Iris pigment epithelial cell (primary cell): Measurements from ENCODE around the gene FXN.
"Not testable (repeated sequence)": the region's sequence is repeated elsewhere in the genome, so short reads cannot be mapped to it uniquely, and the experiment has no call there.

Source experiments
- DNase-seq: peaks from one replicate; pipeline ENCODE4 v3.0.0-alpha.2; 2011; ENCODE audit warnings: low read depth

Gene FXN

DNA sequence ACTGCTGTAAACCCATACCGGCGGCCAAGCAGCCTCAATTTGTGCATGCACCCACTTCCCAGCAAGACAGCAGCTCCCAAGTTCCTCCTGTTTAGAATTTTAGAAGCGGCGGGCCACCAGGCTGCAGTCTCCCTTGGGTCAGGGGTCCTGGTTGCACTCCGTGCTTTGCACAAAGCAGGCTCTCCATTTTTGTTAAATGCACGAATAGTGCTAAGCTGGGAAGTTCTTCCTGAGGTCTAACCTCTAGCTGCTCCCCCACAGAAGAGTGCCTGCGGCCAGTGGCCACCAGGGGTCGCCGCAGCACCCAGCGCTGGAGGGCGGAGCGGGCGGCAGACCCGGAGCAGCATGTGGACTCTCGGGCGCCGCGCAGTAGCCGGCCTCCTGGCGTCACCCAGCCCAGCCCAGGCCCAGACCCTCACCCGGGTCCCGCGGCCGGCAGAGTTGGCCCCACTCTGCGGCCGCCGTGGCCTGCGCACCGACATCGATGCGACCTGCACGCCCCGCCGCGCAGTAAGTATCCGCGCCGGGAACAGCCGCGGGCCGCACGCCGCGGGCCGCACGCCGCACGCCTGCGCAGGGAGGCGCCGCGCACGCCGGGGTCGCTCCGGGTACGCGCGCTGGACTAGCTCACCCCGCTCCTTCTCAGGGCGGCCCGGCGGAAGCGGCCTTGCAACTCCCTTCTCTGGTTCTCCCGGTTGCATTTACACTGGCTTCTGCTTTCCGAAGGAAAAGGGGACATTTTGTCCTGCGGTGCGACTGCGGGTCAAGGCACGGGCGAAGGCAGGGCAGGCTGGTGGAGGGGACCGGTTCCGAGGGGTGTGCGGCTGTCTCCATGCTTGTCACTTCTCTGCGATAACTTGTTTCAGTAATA is at the start of gene FXN:
Gene FXN (plus strand): TSS at position 315 of the 871 bp plus-strand sequence. CDS start 31 bp downstream, at position 346.
- DNase-seq = peak; percentile 81

GRCh38 chr9:68986949-68987348 is 48.6 kb upstream of the FXN start:
- DNase-seq = not testable (repeated sequence)

- DNase-seq = no peak
Measured at GRCh38 chr9:68991457-68991856, 44.1 kb upstream of the FXN start.

DNA sequence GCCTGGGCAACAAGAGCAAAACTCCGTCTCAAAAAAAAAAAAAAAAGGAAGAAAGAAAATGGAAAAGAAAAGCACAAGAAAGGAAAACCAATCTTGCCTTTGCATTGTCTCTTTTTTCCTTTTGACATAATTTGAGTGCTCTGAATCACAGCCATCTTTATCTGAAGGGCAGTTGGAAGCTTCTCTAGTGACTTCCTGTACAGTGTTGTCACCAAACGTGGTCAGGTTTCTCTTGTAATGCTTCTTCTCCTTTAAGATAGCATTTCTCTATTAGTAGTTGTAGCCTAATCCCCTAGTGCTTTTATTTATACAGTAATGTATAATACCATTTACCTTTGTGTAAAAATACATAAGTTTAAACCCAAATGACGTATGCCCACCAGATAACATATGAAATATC is 39.8 kb upstream of the FXN start:
- no peak for DNase-seq

GRCh38 chr9:68996462-68996861 is 39.1 kb upstream of the FXN start:
- DNase-seq = no peak

GRCh38 chr9:68997666-68998065 is 37.9 kb upstream of the FXN start:
- DNase-seq = no peak

DNA sequence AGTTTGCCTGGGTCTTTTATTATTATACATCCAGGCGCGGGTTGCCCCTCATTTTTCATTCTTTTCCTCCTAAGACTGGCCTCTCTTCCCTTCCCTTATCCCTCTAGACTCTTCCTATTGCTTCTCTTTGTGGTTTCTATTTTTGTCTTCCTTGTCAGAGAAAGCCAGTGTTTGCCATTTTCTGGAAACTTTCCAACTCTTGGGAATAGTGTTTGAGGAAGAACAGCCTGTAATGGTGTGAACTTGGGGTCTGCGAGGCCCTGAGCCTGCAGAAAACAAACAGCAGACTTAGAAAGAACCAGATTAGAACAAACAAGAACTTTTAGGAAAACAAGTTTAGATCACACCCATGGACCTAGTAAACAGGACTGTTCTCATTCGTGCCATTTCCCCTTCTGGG is 37.2 kb upstream of the FXN start:
- no peak for DNase-seq

DNA sequence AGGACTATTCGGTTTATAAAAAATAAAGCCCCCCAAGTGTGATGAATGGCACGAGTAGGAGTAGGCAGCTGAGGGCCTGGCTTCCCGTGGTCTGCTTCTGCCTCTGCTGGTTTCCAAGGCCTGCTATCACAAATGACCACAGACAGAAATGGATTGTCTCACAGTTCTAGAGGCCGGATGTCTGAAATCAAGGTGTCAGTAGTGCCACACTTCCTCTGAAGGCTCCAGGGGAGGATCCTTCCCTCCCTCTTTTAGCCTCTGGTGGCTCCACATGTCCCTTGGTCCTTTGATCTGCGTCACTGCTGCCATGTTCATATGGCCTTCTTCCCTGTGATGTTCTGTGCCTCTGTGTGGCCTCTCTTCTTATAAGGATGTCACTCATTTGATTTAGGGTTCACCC is 36.7 kb upstream of the FXN start:
- DNase-seq = no peak

DNA sequence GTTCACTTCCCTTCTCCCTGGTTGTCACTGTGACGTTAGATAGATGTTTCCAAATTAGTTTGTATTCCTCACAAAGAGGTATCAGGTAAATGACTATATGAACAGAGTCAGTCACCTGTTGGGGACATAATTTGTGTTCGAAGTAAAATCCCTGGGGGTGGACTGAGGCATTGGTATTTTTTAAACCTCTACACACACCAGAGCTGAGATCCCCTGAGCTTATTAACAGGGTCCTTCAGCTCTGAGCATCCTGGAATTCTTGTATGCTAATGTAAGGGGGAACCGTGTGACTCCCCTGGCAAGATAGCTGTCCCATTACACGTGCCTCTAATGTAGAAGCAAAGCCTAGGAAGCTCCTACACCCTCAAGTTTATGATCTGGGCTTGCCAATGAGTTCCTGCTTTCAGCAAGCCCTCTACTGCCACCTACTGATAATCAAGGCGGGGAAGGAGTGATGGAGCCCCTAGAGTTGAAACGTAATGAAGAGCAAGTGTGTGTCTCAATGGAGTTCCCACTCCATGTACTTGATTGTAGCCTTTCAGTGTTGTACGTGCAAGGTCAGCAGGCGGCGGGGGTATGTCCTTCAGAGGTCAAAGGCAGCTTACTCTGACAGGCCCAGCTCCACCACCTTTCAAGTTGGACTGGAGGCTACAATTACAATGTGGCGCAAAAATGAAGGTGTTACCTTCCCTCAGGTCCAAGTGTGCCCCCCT is 36.0 kb upstream of the FXN start:
- peak; percentile 77 for DNase-seq

DNA sequence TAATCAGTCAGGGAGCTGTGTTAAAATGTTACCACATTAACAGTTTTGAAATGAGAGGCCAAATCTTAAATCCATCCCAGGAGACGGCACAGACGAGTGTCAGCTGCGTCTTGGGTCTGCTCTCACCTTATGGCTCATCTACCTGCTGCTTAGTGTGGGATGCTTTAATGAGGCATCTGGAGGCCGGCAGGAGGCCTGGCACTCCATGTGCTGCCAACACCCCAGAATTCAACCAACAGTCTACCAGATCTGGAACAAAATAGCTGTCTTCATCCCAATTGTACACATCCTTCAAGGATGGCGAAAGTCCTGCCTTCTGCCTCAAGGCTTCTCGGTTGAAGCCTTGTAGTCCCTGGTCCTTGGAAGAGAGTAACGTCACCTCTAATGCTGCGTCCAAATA is 33.6 kb upstream of the FXN start:
- no peak for DNase-seq

DNA sequence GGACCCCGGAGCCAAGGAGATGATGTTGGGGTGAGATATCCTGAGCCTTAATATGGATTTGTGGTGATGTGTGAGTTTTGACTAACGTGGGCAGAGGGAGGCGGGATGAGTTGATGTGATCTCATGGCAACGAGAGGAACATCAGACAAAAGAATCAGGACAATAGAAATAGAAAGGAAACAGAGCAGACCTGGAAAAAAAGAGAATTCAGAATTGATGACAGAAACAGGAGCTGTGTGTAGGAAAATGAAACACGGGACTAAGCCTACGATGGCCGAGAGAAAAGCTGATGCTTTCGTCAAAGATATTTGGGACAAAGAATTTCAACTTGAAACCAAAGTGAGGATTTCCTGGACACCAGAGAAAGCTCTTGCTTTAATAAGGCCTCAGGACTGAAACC is 32.5 kb upstream of the FXN start:
- no peak for DNase-seq

DNA sequence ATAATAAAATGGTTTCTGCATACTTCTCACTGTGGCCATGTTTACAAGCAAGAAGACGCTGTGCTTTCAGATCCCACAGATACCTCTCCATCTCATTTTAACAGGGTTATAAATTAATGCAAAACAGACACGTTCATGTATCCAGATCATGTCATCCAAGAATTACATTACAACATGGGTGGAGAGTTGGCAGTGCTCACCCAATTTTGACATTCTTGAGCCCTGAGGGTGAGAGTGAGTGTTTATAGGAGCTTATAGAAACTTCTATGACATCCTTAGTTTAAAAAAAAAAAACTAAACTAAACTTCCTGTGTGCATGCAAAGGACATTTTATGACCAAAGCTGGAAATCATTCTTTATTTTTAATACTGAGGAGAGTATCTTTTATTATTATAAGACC is 30.7 kb upstream of the FXN start:
- peak; percentile 18 for DNase-seq

DNA sequence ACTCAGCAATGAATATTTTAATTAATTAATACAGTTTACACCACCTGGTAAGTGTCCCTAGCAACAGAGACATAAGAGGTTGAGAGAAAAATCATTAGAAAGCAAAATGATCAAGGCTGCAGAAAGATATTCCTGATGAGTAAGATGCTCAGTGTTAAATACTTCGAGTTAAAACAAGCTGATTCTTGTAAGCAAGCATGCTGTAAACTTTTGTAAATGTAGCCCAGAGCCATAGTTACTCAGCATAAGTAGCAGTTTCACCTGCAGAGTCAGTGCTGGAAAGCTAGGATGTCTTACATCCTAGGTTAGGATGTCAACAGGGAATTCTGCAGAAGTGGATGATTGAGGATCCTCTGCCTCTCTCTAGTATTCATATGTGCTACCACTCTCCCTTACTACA is 25.8 kb upstream of the FXN start:
- no peak for DNase-seq

- no peak for DNase-seq
Measured at GRCh38 chr9:69012696-69013381, 22.7 kb upstream of the FXN start.

DNA sequence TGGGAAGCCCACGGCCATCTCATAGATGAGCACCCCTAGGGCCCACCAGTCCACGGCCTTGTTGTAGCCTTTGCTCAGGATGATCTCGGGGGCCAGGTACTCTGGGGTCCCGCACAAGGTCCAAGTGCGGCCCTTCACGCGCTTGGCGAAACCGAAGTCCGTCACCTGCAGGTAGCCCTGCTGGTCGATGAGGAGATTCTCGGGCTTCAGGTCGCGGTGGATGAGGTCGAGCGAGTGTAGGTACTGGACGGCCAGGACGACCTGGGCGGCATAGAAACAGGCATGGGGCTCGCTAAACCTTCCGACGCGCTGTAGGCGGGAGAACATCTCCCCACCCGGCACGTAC is 22.2 kb upstream of the FXN start:
- DNase-seq = no peak

DNA sequence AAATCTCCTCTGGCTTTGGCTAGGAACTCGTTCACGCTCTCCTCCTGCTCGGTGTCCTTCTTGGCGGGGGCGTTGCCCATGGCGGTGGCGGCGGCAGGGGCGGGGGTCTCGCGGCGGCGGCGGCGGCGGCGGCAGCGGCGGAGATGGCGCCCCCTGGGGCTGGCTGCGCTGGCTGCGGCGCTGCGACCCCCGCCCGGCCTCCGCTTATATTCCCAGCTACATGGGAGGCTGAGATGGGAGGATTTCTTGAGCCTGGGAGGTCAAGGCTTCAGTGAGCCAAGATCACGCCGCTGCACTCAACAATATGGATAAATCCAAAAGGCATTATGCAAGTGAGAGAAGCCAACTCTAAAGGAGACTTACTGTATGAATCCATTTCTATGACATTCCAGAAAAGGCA is 21.5 kb upstream of the FXN start, which contains the start of gene PRKACG:
Gene PRKACG (minus strand): TSS at position 101 of the 400 bp plus-strand sequence. CDS start 21 bp downstream, at position 80.
- no peak for DNase-seq

GRCh38 chr9:69016191-69017096 is 19.1 kb upstream of the FXN start:
- no peak for DNase-seq

- no peak for DNase-seq
Measured at GRCh38 chr9:69018737-69019136, 16.8 kb upstream of the FXN start.

GRCh38 chr9:69019808-69020207 is 15.7 kb upstream of the FXN start:
- DNase-seq = no peak

DNA sequence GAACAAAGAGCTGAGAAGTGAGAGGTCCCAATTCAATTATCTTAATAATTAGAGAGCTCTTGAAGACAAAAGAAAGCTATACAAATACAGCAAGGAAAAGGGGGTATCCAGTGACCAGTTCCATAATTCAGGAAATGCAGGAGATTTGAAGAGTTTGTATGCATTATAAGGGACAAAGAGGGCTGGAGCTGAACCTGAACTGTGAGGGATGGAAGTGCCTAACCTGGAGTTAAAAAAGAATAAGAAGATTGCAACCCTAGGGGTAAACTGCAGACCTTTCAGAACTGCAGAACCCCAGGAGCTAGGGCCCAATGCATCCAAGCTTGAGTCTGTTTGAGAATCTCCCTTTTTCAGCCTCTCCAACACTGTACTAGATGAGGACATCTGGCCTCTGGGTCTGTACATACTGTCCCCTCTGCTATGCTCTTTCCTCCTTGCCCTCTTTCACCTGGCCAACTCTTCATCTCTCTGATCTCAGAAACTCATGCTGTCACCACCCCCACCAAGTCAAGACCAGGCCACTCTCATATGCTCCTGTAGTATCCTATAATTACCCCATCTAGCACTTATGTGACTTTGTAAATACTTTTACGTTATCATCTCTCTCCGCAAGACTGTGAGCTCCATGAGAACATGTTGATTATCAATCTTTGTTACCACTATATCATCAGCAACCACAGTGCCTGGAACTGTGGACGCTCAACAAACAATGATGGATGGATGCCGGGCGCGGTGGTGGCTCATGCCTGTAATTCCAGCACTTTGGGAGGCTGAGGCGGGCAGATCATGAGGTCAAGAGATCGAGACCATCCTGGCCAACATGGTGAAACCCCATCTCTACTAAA is 15.0 kb upstream of the FXN start:
- no peak for DNase-seq

- DNase-seq = no peak
Measured at GRCh38 chr9:69023650-69024049, 11.9 kb upstream of the FXN start.
